Globus pallidus (tissue), 1 donor: ENCODE data around the gene ATCAY.
"Not testable (repeated sequence)": the region's sequence is repeated elsewhere in the genome, so short reads cannot be mapped to it uniquely, and the experiment has no call there.

Experiments
- DNase-seq: peaks from one replicate; pipeline ENCODE4 v3.0.0-alpha.2; 2015; ENCODE audit warnings: low spot score

ATCAY gene

GRCh38 chr19:3902317-3902973 lies 22.0 kb downstream of the ATCAY start:
- no peak for DNase-seq

- DNase-seq: no peak
Measured at GRCh38 chr19:3904233-3904632, 23.7 kb downstream of the ATCAY start.

GRCh38 chr19:3907626-3908265 lies 27.3 kb downstream of the ATCAY start:
- no peak for DNase-seq

GRCh38 chr19:3908266-3909054 lies 28.0 kb downstream of the ATCAY start:
- no peak for DNase-seq

GRCh38 chr19:3910105-3910504 lies 29.6 kb downstream of the ATCAY start:
- no peak for DNase-seq

GRCh38 chr19:3914199-3914598 lies 33.7 kb downstream of the ATCAY start:
- no peak for DNase-seq

- no peak for DNase-seq
Measured at GRCh38 chr19:3916033-3916432, 35.5 kb downstream of the ATCAY start.

- DNase-seq: no peak
Measured at GRCh38 chr19:3919793-3920192, 39.3 kb downstream of the ATCAY start.

GRCh38 chr19:3923096-3923758 lies 42.7 kb downstream of the ATCAY start:
- DNase-seq: no peak

- DNase-seq: no peak
Measured at GRCh38 chr19:3923912-3924311, 43.4 kb downstream of the ATCAY start.

- no peak for DNase-seq
Measured at GRCh38 chr19:3931041-3931440, 50.6 kb downstream of the ATCAY start.

GRCh38 chr19:3932931-3933810 lies 52.7 kb downstream of the ATCAY start, which contains the start of gene NMRK2:
TSS of gene NMRK2 (plus strand) at chr19:3933069. CDS start at chr19:3933672, 603 bp downstream.
- no peak for DNase-seq

GRCh38 chr19:3936506-3937442 lies 56.3 kb downstream of the ATCAY start:
- no peak for DNase-seq

- not testable (repeated sequence) for DNase-seq
Measured at GRCh38 chr19:3938300-3938950, 57.9 kb downstream of the ATCAY start.

GRCh38 chr19:3942790-3943409 lies 62.4 kb downstream of the ATCAY start:
- DNase-seq: no peak

- no peak for DNase-seq
Measured at GRCh38 chr19:3944018-3944721, 63.7 kb downstream of the ATCAY start.

GRCh38 chr19:3945838-3946237 lies 65.4 kb downstream of the ATCAY start:
- no peak for DNase-seq

GRCh38 chr19:3947316-3947933 lies 66.9 kb downstream of the ATCAY start:
- DNase-seq: not testable (repeated sequence)
